22Rv1 (cell line): ENCODE measurements around the gene ARL10.

Source experiments
- CTCF ChIP-seq: fragments of 450-650 bp; IDR thresholded peaks from 2 replicates; pipeline ENCODE4 v1.5.1; 2017; ENCODE audit warnings: mild to moderate bottlenecking
- ZFX ChIP-seq: fragments of 450-650 bp; IDR thresholded peaks from 2 replicates; pipeline ENCODE4 v1.6.1; 2017; ENCODE audit warnings: antibody characterized with exemption, borderline replicate concordance

GRCh38 chr5:176383961-176384360 lies 18.7 kb downstream of the ARL10 start:
- TF ChIP-seq CTCF = no peak
- no peak for TF ChIP-seq ZFX
